ENCODE data around the gene KRT78.

KRT78 gene

GRCh38 chr12:52822771-52823510 is 25.9 kb downstream of the KRT78 start:
- DNase-seq = no peak

GRCh38 chr12:52821826-52822660 is 26.8 kb downstream of the KRT78 start:
- DNase-seq = no peak

- no peak for DNase-seq
These were observed 27.6 kb downstream of the KRT78 start for GRCh38 chr12:52821071-52821730.

GRCh38 chr12:52820521-52820920 is 28.3 kb downstream of the KRT78 start:
- no peak for DNase-seq

GRCh38 chr12:52819731-52820510 is 28.9 kb downstream of the KRT78 start:
- no peak for DNase-seq

DNA sequence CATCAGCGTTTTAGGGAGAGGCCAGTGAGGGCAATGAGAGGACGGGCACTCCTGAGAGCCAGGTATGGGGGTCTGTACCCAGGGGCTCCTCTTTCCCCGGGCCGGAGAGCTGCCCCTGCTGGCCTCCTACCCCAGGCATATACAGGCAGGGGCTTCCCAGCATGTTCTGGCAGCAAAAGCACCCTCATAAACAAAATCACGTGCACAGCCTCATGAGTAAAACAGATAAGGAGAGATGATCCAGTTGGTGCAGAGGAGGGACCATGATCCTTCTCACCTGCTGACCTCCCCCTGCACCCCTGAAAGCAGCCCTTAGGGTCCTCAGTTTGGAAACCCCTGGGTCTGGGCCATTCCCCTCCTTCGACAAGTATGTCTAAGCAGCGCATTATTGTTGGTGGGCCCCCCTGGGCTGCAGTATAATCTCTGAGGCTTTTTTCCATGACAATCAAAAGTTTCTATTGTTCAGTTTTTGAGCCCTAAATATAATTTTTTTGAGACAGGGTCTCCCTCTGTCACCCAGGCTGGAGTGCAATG is 29.8 kb downstream of the KRT78 start:
- DNase-seq = no peak

DNA sequence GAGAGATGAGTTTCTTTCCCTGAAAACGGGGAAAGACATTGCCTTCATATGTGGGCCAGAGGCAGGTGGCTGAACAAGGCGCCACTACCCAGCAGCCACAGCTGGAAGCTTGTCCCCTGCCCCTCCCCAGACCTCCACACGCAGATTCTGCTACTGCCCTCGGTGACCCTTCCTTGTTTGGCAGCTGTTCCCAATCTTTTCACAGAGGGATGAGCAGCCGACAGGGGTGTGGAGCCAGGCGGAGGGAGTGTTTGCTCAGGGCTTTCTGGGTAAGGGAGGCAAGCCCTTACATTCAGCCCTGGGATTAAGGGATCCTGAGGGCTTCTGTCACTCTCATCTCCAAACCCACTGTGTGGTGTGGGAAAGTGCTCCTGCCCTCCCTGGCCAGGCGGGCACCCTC is 30.4 kb downstream of the KRT78 start:
- DNase-seq = no peak

- DNase-seq = no peak
These were observed 31.0 kb downstream of the KRT78 start for GRCh38 chr12:52817699-52818238.

- no peak for DNase-seq
These were observed 31.6 kb downstream of the KRT78 start for GRCh38 chr12:52817003-52817698.

DNA sequence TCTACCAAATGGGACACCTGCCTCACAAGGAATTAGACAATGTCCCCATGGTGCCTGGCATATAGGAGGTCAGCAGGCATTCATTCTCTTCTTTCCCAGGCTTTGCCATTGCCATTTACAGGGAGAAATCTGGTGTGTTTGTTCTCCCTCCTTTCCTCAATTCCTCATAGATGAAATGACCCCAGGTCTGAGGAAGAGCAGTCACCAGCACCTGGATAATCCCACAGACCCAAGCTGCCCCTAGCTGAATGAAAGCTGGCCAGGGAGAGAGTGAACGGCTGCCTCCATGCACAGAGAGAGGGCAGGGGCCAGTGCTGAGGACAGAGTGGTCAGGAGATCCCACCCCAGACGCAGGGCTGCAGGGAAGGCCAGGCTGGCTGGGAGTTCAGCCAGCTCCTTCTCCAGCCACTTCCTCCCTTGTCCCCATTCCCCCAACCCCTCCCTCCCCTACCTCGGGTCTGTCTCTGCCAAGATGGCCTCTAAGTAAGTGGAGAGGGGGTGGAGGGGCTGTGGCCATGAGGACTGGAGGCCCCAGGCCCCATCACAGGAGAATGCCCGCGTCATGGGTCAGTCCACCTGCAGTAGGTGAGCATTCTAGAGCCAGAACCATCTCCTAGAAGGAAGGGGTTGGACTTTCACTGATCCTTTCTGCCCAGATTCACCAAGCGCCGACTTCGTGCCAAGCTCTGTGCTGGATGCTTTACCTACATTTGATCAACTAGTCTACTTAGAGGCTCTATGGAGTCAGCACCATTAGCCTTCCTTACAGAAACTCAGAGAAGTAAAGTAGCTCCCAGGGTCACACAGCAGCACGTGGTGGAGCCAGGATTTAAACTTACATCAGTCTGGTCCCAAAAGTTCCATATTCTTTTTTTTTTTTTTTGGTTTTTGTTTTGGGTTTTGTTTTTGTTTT is 32.9 kb downstream of the KRT78 start:
- no peak for DNase-seq

DNA sequence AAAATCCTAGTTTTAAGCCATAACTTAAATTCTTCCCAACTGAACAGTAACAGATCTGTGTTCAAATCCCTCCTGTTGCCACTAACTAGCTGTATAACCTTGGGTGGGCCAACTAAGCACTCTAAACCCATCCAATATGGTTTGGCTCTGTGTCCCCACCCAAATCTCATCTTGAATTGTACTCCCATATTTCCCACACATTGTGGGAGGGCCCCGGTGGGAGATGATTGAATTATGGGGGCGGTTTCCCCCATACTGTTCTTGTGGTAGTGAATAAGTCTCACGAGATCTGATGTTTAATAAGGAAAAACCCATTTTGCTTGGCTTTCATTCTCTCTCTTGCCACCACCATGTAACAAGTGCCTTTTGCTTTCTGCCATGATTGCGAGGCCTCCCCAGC is 33.6 kb downstream of the KRT78 start:
- DNase-seq = no peak

DNA sequence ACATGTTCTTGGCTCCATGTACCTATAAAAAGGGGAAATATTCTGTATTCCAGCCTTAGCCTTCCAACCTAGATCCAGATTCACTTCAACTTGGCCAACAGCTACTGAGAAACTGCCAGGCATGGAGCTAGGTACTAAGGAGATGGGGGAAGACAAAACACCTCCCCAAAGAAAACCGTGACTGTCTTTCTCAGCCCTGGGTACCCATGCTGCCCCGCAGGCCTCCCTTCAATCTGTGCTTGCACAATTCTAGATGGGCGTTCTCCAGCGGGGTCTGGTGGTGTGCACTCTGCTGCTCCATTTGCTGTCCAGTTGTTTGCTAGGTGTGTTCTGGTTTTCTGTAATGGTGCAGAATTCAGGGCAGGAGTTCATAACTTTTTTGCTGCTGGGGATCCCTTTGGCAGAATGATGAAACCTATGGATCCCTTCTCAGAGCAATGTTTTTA is 34.1 kb downstream of the KRT78 start:
- DNase-seq = no peak

- DNase-seq = no peak
These were observed 34.7 kb downstream of the KRT78 start, which contains the start of gene KRT4 for GRCh38 chr12:52813885-52814709. Gene KRT4, minus strand, starts transcription at chr12:52814116. Its CDS starts 58 bp downstream, at chr12:52814058.

GRCh38 chr12:52813203-52813819 is 35.5 kb downstream of the KRT78 start:
- DNase-seq = no peak

DNA sequence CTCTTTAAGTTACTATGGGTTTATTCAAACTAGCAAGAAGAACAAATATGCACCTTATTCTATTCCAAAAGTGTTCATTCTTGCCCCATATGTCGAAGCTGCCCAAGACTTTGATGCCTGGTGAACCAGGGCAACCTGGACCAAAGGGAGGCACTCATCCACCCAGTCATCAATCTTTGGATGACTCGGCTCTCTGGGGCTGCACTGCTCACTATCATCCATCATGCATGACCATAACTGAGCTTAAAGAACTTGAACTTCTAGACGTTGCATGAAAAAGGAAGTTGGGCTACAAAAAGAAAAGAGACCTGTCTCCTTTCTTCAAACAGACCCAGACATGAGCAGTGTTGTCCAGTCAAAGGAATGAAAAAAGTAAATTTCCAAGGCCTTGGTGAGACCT is 36.0 kb downstream of the KRT78 start:
- no peak for DNase-seq

- no peak for DNase-seq
These were observed 36.8 kb downstream of the KRT78 start for GRCh38 chr12:52812073-52812400.

GRCh38 chr12:52811191-52812072 is 37.4 kb downstream of the KRT78 start:
- DNase-seq = no peak

DNA sequence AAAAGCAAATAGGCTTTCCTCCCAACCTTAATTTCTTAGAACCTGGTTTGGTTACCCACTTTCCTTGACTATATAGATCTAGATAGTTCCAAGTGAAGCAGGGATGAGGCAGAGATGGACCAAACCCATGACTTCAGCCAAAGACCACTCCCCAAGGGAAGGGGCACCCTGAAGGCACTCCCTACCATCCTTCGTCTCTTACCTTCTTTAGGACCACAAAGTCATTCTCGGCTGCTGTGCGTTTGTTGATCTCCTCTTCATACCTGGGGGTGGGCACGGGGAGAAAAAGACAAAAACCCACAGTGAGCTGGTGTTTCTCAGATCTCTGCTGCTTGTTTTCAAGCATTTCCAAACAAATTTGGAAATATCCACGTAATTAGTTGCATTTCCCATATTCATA is 38.2 kb downstream of the KRT78 start:
- DNase-seq = no peak
